MM.1S (cell line): ENCODE data around the gene POLR2F.

Experiments
- DNase-seq: peaks from one replicate; pipeline ENCODE4 v3.0.0-alpha.2; 2015
- H2AFZ ChIP-seq: fragments of 300-600 bp; sonication (generic); 2 replicates; pipeline ENCODE4 v1.6.0; 2016; ENCODE audit warnings: antibody characterized with exemption, low read length
- H3F3A ChIP-seq: fragments of 300-600 bp; sonication (generic); 2 replicates; pipeline ENCODE4 v1.6.1; 2016; ENCODE audit warnings: mild to moderate bottlenecking, antibody characterized with exemption, low read length, moderate library complexity, mixed read lengths; ENCODE audit not compliant: insufficient read depth
- H3K27ac ChIP-seq: fragments of 300-600 bp; sonication (generic); 2 replicates; pipeline ENCODE4 v1.5.1; 2016; ENCODE audit warnings: mild to moderate bottlenecking, low read length
- H3K27me3 ChIP-seq: fragments of 300-600 bp; sonication (generic); replicated peaks from 2 replicates; pipeline ENCODE4 v1.6.0; 2016; ENCODE audit warnings: low read length; ENCODE audit not compliant: insufficient read depth
- H3K36me3 ChIP-seq: fragments of 300-600 bp; sonication (generic); replicated peaks from 2 replicates; pipeline ENCODE4 v1.6.1; 2016; ENCODE audit warnings: mild to moderate bottlenecking, low read length, mixed read lengths; ENCODE audit not compliant: insufficient read depth
- H3K4me1 ChIP-seq: fragments of 300-600 bp; sonication (generic); 2 replicates; pipeline ENCODE4 v1.6.1; 2016; ENCODE audit warnings: low read length, mixed read lengths
- H3K4me2 ChIP-seq: fragments of 300-600 bp; sonication (generic); 2 replicates; pipeline ENCODE4 v1.6.0; 2016; ENCODE audit warnings: low read depth, low read length
- H3K4me3 ChIP-seq: fragments of 300-600 bp; sonication (generic); 2 replicates; pipeline ENCODE4 v1.5.1; 2016; ENCODE audit warnings: low read length, mixed read lengths
- H3K79me2 ChIP-seq: fragments of 300-600 bp; sonication (generic); 2 replicates; pipeline ENCODE4 v1.6.1; 2016; ENCODE audit warnings: mixed run types, low read length, mixed read lengths
- H3K9ac ChIP-seq: fragments of 300-600 bp; sonication (generic); 2 replicates; pipeline ENCODE4 v1.6.1; 2016; ENCODE audit warnings: low read length, mixed read lengths
- H3K9me2 ChIP-seq: fragments of 300-600 bp; sonication (generic); replicated peaks from 2 replicates; pipeline ENCODE4 v1.6.1; 2016; ENCODE audit warnings: mild to moderate bottlenecking, low read length, mixed read lengths; ENCODE audit not compliant: insufficient read depth
- H3K9me3 ChIP-seq: fragments of 300-600 bp; sonication (generic); replicated peaks from 2 replicates; pipeline ENCODE4 v1.6.1; 2016; ENCODE audit warnings: mild to moderate bottlenecking, low read length, mixed read lengths; ENCODE audit not compliant: insufficient read depth
- H4K20me1 ChIP-seq: fragments of 300-600 bp; sonication (generic); 2 replicates; pipeline ENCODE4 v1.6.1; 2016; ENCODE audit warnings: mild to moderate bottlenecking, low read length, moderate library complexity, mixed read lengths; ENCODE audit not compliant: insufficient read depth
- EZH2 ChIP-seq: fragments of 300-600 bp; sonication (generic); optimal IDR thresholded peaks from 2 replicates; pipeline ENCODE3; 2017; ENCODE audit warnings: low read depth, mild to moderate bottlenecking, antibody characterized with exemption, low read length, mixed read lengths
- EZH2phosphoT487 ChIP-seq: fragments of 300-600 bp; sonication (generic); IDR thresholded peaks from 2 replicates; pipeline ENCODE4 v1.6.1; 2018; ENCODE audit warnings: antibody characterized with exemption, low read length
- TF ChIP-seq, protein P1 (sequence below): fragments of 300-600 bp; sonication (generic); IDR thresholded peaks from 2 replicates; pipeline ENCODE4 v1.5.1; 2016; ENCODE audit warnings: antibody characterized with exemption, low read length, mixed read lengths

POLR2F gene

DNA sequence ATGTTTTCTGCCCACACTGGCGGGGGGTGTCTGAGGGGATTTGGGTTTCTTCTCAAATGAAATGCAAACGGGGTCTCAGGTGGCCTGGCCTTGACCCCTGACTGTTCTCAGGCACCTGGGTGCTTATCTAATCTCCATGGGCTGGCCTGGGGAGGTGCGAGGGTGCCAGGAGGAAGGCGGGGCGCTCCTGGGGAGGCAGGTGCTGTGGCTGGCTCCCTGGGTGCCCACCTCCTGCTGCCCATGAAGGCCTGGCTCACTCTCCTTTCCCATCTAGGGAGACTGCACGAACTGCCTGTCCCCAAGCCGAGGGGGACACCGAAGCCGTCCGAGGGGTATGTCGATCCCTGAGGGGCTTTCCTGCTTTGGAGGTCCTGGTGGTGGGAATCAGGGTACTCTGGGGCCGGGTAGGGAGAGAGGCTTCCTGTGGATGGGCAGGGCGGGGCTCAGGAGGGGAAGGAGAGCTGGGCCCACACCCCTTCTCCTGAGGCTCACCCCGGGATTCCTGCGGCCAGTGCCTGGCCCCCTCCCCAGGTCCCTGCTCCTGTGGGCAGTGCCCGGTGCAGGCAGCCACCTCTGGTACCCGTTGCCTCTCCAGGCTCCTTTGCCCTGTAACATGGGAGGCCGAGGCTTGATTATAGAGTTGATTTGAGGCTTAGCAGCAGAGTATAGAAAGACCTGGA lies 29.0 kb upstream of the POLR2F start:
- no peaks in the 10 kb centered on the region for H3K9me2 ChIP-seq
- H3K27ac ChIP-seq = no peak overlapping the region
- H3K9ac ChIP-seq = no peak overlapping the region
- no peaks in the 10 kb centered on the region for H3K4me1 ChIP-seq
- no peak for DNase-seq
- no peaks in the 10 kb centered on the region for H3F3A ChIP-seq
- H3K4me2 ChIP-seq = no peak overlapping the region
- no peaks in the 10 kb centered on the region for H3K9me3 ChIP-seq
- no peak overlapping the region for H2AFZ ChIP-seq
- no peaks in the 10 kb centered on the region for H3K79me2 ChIP-seq
- H3K36me3 ChIP-seq = no peaks in the 10 kb centered on the region
- H3K27me3 ChIP-seq = no peaks in the 10 kb centered on the region
- TF ChIP-seq, protein P1, sequence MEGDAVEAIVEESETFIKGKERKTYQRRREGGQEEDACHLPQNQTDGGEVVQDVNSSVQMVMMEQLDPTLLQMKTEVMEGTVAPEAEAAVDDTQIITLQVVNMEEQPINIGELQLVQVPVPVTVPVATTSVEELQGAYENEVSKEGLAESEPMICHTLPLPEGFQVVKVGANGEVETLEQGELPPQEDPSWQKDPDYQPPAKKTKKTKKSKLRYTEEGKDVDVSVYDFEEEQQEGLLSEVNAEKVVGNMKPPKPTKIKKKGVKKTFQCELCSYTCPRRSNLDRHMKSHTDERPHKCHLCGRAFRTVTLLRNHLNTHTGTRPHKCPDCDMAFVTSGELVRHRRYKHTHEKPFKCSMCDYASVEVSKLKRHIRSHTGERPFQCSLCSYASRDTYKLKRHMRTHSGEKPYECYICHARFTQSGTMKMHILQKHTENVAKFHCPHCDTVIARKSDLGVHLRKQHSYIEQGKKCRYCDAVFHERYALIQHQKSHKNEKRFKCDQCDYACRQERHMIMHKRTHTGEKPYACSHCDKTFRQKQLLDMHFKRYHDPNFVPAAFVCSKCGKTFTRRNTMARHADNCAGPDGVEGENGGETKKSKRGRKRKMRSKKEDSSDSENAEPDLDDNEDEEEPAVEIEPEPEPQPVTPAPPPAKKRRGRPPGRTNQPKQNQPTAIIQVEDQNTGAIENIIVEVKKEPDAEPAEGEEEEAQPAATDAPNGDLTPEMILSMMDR = no peak
- no peak overlapping the region for H3K4me3 ChIP-seq
- no peaks in the 10 kb centered on the region for H4K20me1 ChIP-seq

DNA sequence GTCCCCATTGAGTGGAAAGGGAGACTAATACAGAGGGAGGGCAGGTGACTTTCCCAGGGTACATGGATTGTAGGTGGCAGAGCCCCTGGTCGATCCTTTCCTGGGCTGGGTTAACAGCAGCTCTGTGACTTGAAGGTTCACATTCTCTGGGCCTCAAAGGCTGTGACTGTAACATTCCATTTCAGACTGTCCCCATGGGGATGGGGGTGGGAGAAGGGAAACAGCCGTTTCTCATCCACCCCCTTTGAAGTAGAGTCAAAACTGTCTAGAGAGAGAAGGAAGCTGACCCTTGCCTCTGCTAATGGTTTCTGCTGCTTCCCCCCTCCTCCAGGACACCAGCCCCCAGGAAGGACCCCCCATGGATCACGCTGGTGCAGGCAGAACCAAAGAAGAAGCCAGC lies 28.2 kb upstream of the POLR2F start:
- Histone ChIP-seq H3K36me3 (no peaks in the 10 kb centered on the region), H3K27me3 (no peaks in the 10 kb centered on the region), H3K9me2 (no peaks in the 10 kb centered on the region), H3K27ac (no peak overlapping the region), H3K4me2 (no peak overlapping the region), H3K79me2 (no peaks in the 10 kb centered on the region), H3F3A (no peaks in the 10 kb centered on the region), H2AFZ (no peak overlapping the region), H3K9me3 (no peaks in the 10 kb centered on the region), H4K20me1 (no peaks in the 10 kb centered on the region), H3K4me3 (no peak overlapping the region), H3K9ac (no peak overlapping the region), H3K4me1 (no peaks in the 10 kb centered on the region)
- DNase-seq = no peak
- TF ChIP-seq, protein P1 = no peak
- TF ChIP-seq EZH2 (no peak), EZH2phosphoT487 (no peak)

DNA sequence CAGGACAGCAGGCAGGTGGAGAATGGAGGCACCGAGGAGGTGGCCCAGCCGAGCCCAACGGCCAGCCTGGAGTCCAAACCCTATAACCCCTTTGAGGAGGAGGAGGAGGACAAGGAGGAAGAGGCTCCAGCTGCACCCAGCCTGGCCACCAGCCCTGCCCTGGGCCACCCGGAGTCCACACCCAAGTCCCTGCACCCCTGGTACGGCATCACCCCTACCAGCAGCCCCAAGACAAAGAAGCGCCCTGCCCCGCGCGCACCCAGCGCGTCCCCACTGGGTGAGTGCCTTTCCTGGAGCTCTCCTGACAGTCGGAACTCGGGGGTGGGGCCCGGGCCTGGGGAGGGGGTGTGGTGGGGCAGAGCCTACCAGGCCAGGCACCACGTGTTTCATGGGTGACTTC lies 27.7 kb upstream of the POLR2F start:
- H3K79me2 ChIP-seq = no peaks in the 10 kb centered on the region
- no peak overlapping the region for H3K4me3 ChIP-seq
- no peak overlapping the region for H3K27ac ChIP-seq
- no peaks in the 10 kb centered on the region for H3K9me2 ChIP-seq
- no peaks in the 10 kb centered on the region for H3K9me3 ChIP-seq
- no peak overlapping the region for H3K4me2 ChIP-seq
- H4K20me1 ChIP-seq = no peaks in the 10 kb centered on the region
- TF ChIP-seq EZH2phosphoT487 = no peak
- TF ChIP-seq EZH2 = no peak
- TF ChIP-seq, protein P1 = no peak
- no peak for DNase-seq
- H2AFZ ChIP-seq = no peak overlapping the region
- H3F3A ChIP-seq = no peaks in the 10 kb centered on the region
- H3K36me3 ChIP-seq = no peaks in the 10 kb centered on the region
- no peak overlapping the region for H3K9ac ChIP-seq
- no peaks in the 10 kb centered on the region for H3K4me1 ChIP-seq
- H3K27me3 ChIP-seq = no peaks in the 10 kb centered on the region
